Gastroesophageal sphincter (tissue), 4 donors: ENCODE data around the gene PLEKHA1. TPM values are rescaled to one million over a fixed set of nuclear protein-coding genes. Genes with fewer than 3 reads are reported as not detected.

Experiments used
- ATAC-seq: fragments of 150-250 bp; one replicate; pipeline ENCODE4 v1.9.1; 2016; ENCODE audit warnings: mild to moderate bottlenecking, moderate library complexity
- H3K27ac ChIP-seq, 4 donors: fragments of 200-600 bp; sonication (generic) in 3 of 4; 1 replicate in 3 of 4; 2 replicates in 1 of 4; pipeline ENCODE4 v1.5.1; 2016 to 2019
- H3K27me3 ChIP-seq: fragments of 200-600 bp; sonication (generic); one replicate; pipeline ENCODE4 v1.5.1; 2019
- H3K36me3 ChIP-seq, 2 donors: fragments of 200-600 bp; sonication (generic); one replicate each; pipeline ENCODE4 v1.5.1; 2019; ENCODE audit warnings: control low read depth in 1 of 2
- H3K4me1 ChIP-seq, 3 donors: fragments of 200-600 bp; sonication (generic); 1 replicate in 2 of 3; 2 replicates in 1 of 3; pipeline ENCODE4 v1.5.1; 2016 to 2019; ENCODE audit warnings: control low read depth in 2 of 3
- H3K4me3 ChIP-seq, 2 donors: fragments of 200-600 bp; sonication (generic); one replicate each; pipeline ENCODE4 v1.5.1; 2019; ENCODE audit warnings: mild to moderate bottlenecking in 1 of 2, moderate library complexity in 1 of 2
- H3K9me3 ChIP-seq, 3 donors: fragments of 200-600 bp; sonication (generic); one replicate each; pipeline ENCODE4 v1.5.1; 2017 to 2019; ENCODE audit warnings: control low read depth in 2 of 3
- CTCF ChIP-seq, 4 experiments: fragments of 200-600 bp in 2 of 4; fragments of 450-650 bp in 2 of 4; sonication (generic) in 1 of 4; IDR thresholded peaks; one replicate each; pipeline ENCODE4 v1.5.1; 2017 to 2019; ENCODE audit warnings: antibody characterized with exemption in 4 of 4, mild to moderate bottlenecking in 2 of 4, moderate library complexity in 2 of 4
- EP300 ChIP-seq: sonication (generic); formaldehyde crosslinking; IDR thresholded peaks from one replicate; pipeline ENCODE4 v1.6.1; 2017; ENCODE audit warnings: antibody characterized with exemption, mild to moderate bottlenecking
- POLR2A ChIP-seq, 2 donors: fragments of 450-650 bp; IDR thresholded peaks; one replicate each; pipeline ENCODE4 v1.6.1; 2017; ENCODE audit warnings: antibody characterized with exemption in 2 of 2, mild to moderate bottlenecking in 2 of 2, moderate library complexity in 1 of 2
- POLR2AphosphoS5 ChIP-seq: sonication (generic); formaldehyde crosslinking; IDR thresholded peaks from one replicate; pipeline ENCODE4 v1.6.1; 2017; ENCODE audit warnings: antibody characterized with exemption
- whole genome bisulfite sequencing, 2 donors: methylation state at CpG; one replicate each; pipeline ENCODE4 v1.1.5; 2018; ENCODE audit warnings: low coverage in 1 of 2; 5-methylcytosine and 5-hydroxymethylcytosine counted together
- total RNA-seq, 4 donors: library from RNA; depleted of rRNA; stranded (reverse); fragments of >200 nt; gene quantifications; one replicate each; pipeline ENCODE4 v1.1.0, GENCODE V29; 2016

Gene PLEKHA1
- total RNA-seq, 4 donors from 2014 or later, result 62.1 to 125 (median 93.8) TPM

- no peaks in the 10 kb centered on the region for H3K9me3 ChIP-seq
- TF ChIP-seq POLR2AphosphoS5 (peak; percentile 14), CTCF (IDR thresholded peaks at IDR 0.05) (peak; percentile 85 to 93 (median 92)), EP300 (no peak), POLR2A (IDR thresholded peaks at IDR 0.05) (no peak)
- no peaks in the 10 kb centered on the region for H3K27me3 ChIP-seq
- H3K4me3 ChIP-seq, result no peak overlapping the region
- H3K27ac ChIP-seq, result peak overlapping the region; percentile 53 to 94 (median 86)
- peaks cover 0 to 56% (median 14%) of the 10 kb centered on the region in 3 donors for H3K4me1 ChIP-seq
- H3K36me3 ChIP-seq, result no peaks in the 10 kb centered on the region
- ATAC-seq, result peak; percentile 46
- WGBS, 2 donors, result 20 to 31% methylated on average over 4 to 5 of the region's 8 CpGs
Observed at GRCh38 chr10:122342293-122343134, 32.0 kb upstream of the PLEKHA1 start.

DNA sequence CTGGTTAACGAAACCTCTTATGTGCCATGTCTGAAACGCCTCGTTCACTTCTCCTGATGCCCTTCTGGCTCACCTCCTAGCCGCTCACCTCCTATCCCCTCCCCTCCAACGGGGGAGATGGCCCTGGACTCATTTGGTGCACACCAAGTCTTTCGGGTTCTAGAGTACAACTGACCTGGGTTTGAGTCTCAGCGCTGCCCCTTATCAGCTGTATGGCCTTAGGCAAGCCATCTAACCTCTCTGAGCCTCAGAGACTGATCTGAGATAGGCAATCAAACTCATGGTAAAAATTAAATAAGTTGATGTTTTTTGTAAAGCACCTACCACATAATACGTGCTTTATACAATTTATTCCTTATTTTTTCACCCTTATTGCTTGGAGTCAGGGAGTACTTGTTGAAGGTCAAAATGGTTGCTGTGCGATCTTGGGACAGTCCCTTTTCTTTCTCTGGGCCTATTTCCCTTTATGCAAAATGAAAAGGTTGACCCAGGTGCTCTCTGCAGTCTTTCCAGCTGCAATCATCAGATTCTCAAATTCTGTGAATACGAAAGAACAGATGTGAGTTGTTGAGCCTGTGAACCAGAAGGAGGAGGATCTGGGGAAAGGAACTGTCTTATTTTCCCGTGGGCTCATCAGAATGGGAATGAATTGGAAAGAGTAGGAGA is 31.2 kb upstream of the PLEKHA1 start:
- no peaks in the 10 kb centered on the region for H3K36me3 ChIP-seq
- peaks cover 0 to 56% (median 14%) of the 10 kb centered on the region in 3 donors for H3K4me1 ChIP-seq
- WGBS, 2 donors, result 91 to 93% methylated on average over 8 to 9 of the region's 11 CpGs
- TF ChIP-seq EP300, result no peak
- no peak for TF ChIP-seq CTCF (IDR thresholded peaks at IDR 0.05)
- no peak for TF ChIP-seq POLR2A (IDR thresholded peaks at IDR 0.05)
- TF ChIP-seq POLR2AphosphoS5, result no peak
- H3K4me3 ChIP-seq, result no peak overlapping the region
- no peaks in the 10 kb centered on the region for H3K9me3 ChIP-seq
- no peak for ATAC-seq
- H3K27ac ChIP-seq, result peak overlapping the region; percentile 21 to 94 (median 86)
- H3K27me3 ChIP-seq, result no peaks in the 10 kb centered on the region

DNA sequence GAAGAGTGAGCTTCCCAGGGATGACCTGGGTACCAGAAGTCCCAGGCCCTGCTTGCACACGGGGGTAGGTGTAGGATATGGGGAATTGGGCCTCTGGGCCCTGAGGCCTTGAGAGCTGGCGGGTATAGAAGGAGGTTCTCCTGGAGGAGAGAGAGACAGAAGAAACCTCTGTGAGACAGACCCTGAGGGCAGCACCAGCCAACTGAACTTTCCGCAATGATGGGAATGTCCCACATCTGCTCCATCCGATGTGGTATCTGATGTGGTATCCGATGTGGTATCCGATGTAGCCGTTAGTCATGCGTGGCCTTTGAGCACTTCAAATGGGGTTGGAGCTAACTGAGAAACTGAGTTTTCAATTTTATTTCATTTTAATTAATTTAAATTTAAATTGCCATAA is 30.6 kb upstream of the PLEKHA1 start:
- no peak overlapping the region for H3K27ac ChIP-seq

DNA sequence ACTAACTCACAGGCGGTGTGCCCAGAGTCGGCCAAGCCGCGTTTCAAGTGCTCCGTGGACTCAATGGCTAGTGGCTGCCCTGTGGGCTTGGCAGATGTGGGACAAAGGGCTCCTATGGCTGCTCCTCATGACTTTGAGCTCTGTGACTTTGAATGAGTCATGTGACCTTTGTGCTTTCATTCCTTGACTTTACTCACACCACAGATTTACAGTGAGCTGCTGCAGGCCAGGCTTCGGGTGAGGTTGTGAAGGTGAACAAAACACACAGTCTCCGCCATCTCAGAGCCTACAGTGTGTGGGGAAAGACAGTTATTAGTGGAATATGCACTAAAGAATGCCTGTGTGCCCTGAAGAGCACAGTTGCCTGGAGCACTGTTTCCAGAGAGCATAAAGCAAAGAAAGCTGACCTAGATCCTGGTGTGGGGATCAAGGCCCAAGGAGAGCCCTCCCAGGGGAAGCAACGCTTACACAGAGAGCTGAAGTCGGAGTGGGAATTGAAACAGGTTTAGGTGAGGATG is 29.7 kb upstream of the PLEKHA1 start:
- H3K36me3 ChIP-seq, result no peaks in the 10 kb centered on the region
- TF ChIP-seq EP300 (no peak), CTCF (IDR thresholded peaks at IDR 0.05) (no peak), POLR2AphosphoS5 (no peak), POLR2A (IDR thresholded peaks at IDR 0.05) (no peak)
- H3K4me1 ChIP-seq, result peaks cover 0 to 41% (median 10%) of the 10 kb centered on the region in 3 donors
- no peak overlapping the region for H3K27ac ChIP-seq
- no peak for ATAC-seq
- no peak overlapping the region for H3K4me3 ChIP-seq
- 85% methylated on average over 7 of the region's 9 CpGs; no CpG with 5 or more reads in 1 of the 2 donors for WGBS, 2 donors
- no peaks in the 10 kb centered on the region for H3K27me3 ChIP-seq
- H3K9me3 ChIP-seq, result no peaks in the 10 kb centered on the region

More for the DNA sequence above, 30.6 kb upstream of the PLEKHA1 start:
- no peak overlapping the region for H3K4me3 ChIP-seq
- WGBS, 2 donors, result 86 to 92% methylated on average over 4 to 5 of the region's 8 CpGs
- no peaks in the 10 kb centered on the region for H3K27me3 ChIP-seq
- H3K9me3 ChIP-seq, result no peaks in the 10 kb centered on the region
- peaks cover 0 to 50% (median 13%) of the 10 kb centered on the region in 3 donors for H3K4me1 ChIP-seq
- ATAC-seq, result no peak
- no peak for TF ChIP-seq EP300
- TF ChIP-seq POLR2A (IDR thresholded peaks at IDR 0.05), result no peak
- H3K36me3 ChIP-seq, result no peaks in the 10 kb centered on the region

- TF ChIP-seq POLR2A (IDR thresholded peaks at IDR 0.05) (no peak), CTCF (IDR thresholded peaks at IDR 0.05) (no peak), POLR2AphosphoS5 (no peak), EP300 (no peak)
- ATAC-seq, result no peak
- Histone ChIP-seq H3K4me3 (no peak overlapping the region), H3K27ac (no peak overlapping the region), H3K4me1 (peaks cover 0 to 25% (median 7%) of the 10 kb centered on the region in 3 donors), H3K9me3 (no peaks in the 10 kb centered on the region), H3K27me3 (no peaks in the 10 kb centered on the region), H3K36me3 (no peaks in the 10 kb centered on the region)
- WGBS, 2 donors, result 96 to 100% methylated on average over 4 of the region's 4 CpGs
Observed at GRCh38 chr10:122346326-122346950, 28.1 kb upstream of the PLEKHA1 start.
